NCI-H2081 (cell line): ENCODE data around the gene RUFY1.
"Not testable (repeated sequence)": the region's sequence is repeated elsewhere in the genome, so short reads cannot be mapped to it uniquely, and the experiment has no call there.

Experiments
- DNase-seq, 2 experiments: peaks; one replicate each; lab custom pipeline; 2025; lab: John Stamatoyannopoulos, UW

RUFY1 gene

DNA sequence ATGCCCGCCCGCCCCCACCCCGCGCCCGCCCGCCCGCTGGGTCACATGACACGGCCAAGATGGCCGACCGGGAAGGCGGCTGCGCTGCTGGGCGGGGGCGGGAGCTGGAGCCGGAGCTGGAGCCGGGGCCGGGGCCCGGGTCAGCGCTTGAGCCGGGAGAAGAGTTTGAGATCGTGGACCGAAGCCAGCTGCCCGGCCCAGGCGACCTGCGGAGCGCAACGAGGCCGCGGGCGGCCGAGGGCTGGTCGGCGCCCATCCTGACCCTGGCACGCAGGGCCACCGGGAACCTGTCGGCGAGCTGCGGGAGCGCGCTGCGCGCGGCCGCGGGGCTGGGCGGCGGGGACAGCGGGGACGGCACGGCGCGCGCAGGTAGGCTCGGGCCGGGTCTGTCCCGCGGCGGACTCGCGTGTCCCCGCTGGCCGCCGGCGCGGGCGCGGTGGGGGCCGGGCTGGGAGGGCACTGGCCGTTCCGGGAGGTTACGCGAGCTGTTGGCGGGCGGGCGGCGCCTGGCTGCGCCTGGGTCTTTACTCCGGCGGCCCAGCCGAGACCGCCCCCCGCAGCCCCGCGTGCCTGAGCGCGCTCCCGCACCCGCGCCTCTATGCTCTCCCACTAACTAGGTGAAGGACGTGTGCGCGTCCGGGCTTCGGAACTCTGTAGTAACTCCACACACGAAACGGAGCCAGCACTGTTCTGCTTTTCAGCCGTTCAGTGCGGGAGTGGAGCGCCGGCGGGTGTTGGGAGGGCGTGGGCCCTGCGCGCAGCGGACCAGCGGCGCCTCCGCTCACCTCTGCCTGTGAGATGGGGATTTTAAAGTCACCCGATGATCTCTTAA, at the start of gene RUFY1:
Gene RUFY1 (plus strand): TSS at position 44 of the 832 bp plus-strand sequence. CDS start 16 bp downstream, at position 60.
- peak; percentile 70 to 77 for DNase-seq

GRCh38 chr5:179501997-179502396, 48.4 kb upstream of the RUFY1 start:
- not testable (repeated sequence) for DNase-seq

- not testable (repeated sequence) for DNase-seq
These were observed 47.9 kb upstream of the RUFY1 start for GRCh38 chr5:179502420-179502819.

DNA sequence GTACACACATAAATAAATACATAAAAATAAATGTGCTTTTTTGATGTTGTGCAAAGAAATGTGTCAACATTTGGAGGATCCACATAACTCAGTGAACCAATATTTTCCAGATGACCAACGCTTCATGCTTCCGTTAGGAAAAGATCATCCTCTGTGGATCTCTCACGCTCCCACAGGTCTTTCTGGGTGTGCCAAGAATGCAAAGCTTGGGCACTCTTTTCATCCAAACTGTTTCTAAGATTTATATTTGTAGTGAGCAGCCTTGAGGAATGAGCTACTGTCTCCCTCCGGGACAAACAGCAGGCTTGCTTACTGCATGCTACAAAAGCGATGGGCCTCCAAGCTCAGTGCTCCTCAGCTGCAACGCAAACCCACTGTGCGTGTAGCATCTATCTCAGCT, 46.2 kb upstream of the RUFY1 start:
- DNase-seq: no peak

DNA sequence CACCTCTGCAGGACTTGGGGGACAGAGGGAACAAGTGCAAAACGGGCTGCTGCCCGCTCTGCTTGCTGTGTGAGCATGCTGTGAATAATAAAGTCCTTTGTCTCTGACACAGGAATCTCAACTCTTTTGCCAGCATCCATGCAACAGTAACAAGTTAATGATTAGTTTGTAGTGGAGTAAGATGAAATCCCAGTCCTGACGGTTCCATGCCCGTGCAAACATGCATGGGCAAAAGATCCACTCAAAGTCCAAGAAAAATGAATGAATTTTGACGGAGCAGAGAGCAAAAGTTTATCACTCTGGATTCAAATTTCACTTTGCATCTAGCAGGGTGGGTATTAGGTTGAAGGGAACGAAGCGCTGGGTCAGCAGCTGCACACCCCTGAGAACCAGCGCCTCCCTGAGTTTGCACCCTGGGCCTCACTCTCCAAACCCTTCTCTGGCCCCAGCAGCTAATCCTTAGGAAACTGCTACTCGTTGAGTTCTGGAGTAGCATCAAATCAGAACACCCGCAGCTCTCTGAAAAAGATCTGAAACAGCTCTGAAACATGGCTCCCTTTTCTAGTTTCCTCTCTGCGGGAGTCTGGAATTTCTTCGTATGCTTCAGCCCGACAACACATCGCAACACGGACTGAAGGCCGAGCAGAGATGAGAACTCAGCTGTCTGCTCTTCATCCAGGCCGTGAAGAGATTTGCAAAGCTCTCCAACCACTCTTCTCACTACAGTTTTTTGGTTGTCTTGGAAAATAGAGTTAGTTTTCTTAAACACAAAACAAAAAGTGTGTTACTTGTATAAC, 45.6 kb upstream of the RUFY1 start:
- no peak for DNase-seq

GRCh38 chr5:179505636-179506261, 44.6 kb upstream of the RUFY1 start:
- DNase-seq: no peak

DNA sequence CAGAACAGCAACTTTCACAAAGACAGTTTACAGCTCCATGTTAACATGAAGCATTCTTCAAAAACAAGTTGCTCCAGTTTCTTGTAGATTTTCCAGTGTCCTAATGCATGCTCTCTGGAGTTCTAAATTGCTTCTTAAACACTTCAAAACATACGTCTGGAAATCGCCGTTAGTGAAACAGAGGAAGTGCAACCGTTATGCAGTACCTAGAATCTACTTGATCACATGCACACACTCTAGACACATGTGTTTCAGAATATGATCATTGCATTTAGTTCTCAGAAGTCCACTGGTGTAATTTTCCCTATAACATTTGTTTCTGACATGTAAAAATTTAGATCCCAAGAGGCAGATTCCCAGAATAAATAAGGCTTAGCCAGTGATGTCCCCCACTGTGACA, 41.1 kb upstream of the RUFY1 start:
- DNase-seq: no peak

- no peak for DNase-seq
These were observed 40.5 kb upstream of the RUFY1 start for GRCh38 chr5:179509845-179510244.

DNA sequence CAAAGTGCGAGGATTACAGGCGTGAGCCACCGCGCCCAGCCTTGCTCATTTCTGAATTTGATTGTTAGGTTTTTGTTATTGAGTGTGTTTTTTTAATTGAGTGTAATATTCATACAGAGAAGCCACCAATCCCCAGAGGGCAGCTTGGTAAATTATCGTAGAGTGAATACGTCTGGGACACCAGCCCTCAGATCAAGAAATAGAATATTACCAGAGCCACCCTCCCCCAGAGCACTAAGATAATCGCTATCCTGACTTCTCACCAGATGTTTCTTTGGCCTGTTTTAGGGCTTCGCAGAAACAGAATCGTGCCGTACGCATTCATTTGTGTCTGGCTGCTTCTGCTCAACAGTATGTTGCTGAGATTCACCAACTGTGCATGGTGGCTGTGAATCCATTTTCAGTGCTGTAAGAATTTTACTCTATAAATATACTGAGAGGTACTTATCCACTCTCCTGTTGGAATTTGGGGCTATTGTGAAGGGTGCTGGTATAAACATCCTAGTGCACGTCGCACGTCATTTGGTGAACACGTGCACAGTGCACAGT, 37.8 kb upstream of the RUFY1 start:
- no peak for DNase-seq

DNA sequence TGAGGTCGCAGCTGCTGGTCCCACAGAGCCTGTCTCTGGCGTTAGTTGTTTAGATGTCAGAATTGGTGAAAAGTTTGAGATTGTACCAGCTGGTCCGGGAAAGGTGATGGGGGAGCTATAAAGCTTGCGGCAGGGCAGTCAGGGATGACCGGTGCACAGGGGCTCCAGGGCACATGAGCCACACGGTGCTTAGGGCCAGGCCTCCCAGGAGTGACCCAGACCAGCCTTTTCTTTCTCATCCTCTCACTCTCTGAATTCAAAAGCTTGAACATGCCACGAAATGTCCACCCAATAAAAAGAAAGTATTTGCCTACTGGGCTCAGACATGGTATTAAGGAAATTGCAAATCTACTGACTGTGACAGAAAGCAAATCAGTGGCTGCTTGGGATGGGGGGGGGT, 34.9 kb upstream of the RUFY1 start:
- not testable (repeated sequence) for DNase-seq

DNA sequence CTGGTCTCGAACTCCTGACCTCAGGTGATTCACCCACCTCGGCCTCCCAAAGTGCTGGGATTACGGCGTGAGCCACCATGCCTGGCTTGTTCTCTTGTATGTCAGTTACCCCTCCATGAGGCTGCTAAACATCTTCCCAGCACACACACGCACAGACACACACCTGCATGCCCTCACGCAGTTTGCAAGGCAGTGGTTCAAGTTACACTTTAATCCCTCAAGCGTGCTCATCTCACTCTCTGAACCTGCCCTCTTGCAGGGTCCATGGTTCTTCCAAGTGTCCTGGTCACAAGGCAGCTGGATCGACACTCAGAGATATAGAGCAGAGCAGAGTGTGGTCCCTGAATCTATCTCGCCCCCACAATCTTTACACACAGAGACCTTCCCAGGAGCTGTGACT, 34.1 kb upstream of the RUFY1 start:
- no peak for DNase-seq

DNA sequence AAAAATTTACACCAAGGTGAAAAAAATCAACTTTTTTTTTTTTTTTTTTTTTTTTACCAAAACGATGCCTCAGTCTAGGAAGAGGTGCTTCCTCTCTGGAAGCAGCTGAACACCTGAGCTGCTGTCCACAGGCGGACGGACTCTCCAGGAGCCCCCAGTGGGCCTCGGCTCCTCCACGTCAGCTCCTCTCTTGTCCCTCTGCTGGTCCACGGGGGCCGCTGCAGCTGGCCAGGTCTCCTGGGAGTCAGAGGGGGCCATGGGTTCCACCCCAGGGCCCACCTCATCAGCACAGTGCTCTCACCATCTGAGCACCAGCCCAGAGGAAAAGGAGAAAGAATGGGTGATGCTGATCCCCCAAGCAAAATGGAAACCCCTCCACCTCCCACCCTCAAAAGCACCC, 32.6 kb upstream of the RUFY1 start:
- DNase-seq: not testable (repeated sequence)

- not testable (repeated sequence) for DNase-seq
These were observed 32.0 kb upstream of the RUFY1 start for GRCh38 chr5:179518369-179518768.

GRCh38 chr5:179519416-179520070, 30.8 kb upstream of the RUFY1 start:
- not testable (repeated sequence) for DNase-seq

- not testable (repeated sequence) for DNase-seq
These were observed 28.2 kb upstream of the RUFY1 start for GRCh38 chr5:179522107-179522506.

- no peak for DNase-seq
These were observed 23.4 kb upstream of the RUFY1 start for GRCh38 chr5:179526978-179527377.

GRCh38 chr5:179530069-179530998, 20.0 kb upstream of the RUFY1 start:
- DNase-seq: no peak

GRCh38 chr5:179533024-179533423, 17.3 kb upstream of the RUFY1 start:
- DNase-seq: no peak

DNA sequence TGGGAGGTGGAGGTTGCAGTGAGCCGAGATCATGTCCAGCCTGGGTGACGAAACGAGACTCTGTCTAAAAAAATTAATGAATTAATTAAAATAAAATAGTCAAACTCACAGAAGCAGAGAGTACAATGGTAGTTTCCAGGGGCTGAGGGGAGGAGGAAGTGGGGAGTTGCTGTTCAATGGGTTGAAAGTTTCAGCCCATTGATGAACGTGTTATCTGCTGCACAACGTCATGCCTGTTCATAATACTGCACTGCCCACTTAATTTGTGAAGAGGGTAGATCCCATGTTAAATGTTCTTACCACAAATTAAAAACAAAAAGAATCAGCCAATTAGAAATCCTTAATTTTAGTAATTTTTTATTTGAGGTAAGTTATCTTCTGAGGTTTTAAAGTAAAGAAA, 16.4 kb upstream of the RUFY1 start:
- no peak for DNase-seq

- no peak for DNase-seq
These were observed 15.9 kb upstream of the RUFY1 start for GRCh38 chr5:179534431-179534830.

DNA sequence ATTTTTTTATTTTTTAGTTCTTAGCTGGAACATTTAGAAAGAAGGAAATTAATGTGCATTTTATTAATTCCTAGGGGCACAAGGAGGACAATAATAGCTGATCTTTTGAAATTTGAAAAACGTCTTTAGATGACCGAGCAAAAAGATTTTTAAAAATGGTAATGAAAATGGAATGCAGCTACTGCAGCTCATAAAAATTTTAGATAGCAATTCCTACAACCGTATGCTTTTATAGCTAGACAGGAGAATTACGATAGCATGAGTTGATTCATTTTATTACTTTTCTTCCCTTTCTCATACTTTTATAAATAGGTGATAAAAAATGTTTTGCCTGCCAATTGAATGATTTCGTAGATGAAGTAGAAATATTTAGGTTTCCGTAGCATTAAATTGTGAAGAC, 13.7 kb upstream of the RUFY1 start:
- DNase-seq: no peak
